Measurements from ENCODE around the gene TMEM25. TPM values are rescaled to one million over a fixed set of nuclear protein-coding genes. Genes with fewer than 3 reads are reported as not detected.

The TMEM25 gene
- total RNA-seq, 2 donors from 2014 or later, result 22.4 to 30.6 TPM

GRCh38 chr11:118522571-118523072 is 8.4 kb upstream of the TMEM25 start:
- H3K36me3 ChIP-seq (ENCODE audit: control insufficient read depth, insufficient read depth, low read length), result peaks cover 74% of the 10 kb centered on the region
- no peaks in the 10 kb centered on the region for H3K27me3 ChIP-seq (ENCODE audit: control insufficient read depth, insufficient read depth, low read length, poor library complexity, severe bottlenecking)
- no peak overlapping the region for H3K9ac ChIP-seq (ENCODE audit: extremely low read depth, low read length, poor library complexity, severe bottlenecking)
- TF ChIP-seq CTCF (conservative IDR thresholded peaks at IDR 0.05), result peak; percentile 70
- no peak overlapping the region for H3K27ac ChIP-seq (ENCODE audit: low read depth, low read length)
- no peak overlapping the region for H3K4me3 ChIP-seq (ENCODE audit: low read length)
- H3K4me1 Mint-ChIP-seq, result peaks cover 28% of the 10 kb centered on the region
- peak; percentile 80 for DNase-seq
- H3K9me3 ChIP-seq (ENCODE audit: control insufficient read depth, low read length), result no peaks in the 10 kb centered on the region
- H3K27me3 Mint-ChIP-seq (ENCODE audit: insufficient read depth), result no peaks in the 10 kb centered on the region
- 67 to 72% methylated on average over 2 to 6 of the region's 6 CpGs for WGBS, 2 experiments (ENCODE audit: insufficient coverage in 1 of 2, insufficient read length in 1 of 2)
- no peak overlapping the region for H3K4me3 Mint-ChIP-seq
- H3K27ac Mint-ChIP-seq, result peak overlapping the region; percentile 82
- H3K9me3 Mint-ChIP-seq, result no peaks in the 10 kb centered on the region
- H3K4me1 ChIP-seq (ENCODE audit: control insufficient read depth, insufficient read depth, low read length), result peaks cover 4% of the 10 kb centered on the region
- peaks cover 53% of the 10 kb centered on the region for H3K36me3 Mint-ChIP-seq (ENCODE audit: low read depth)

DNA sequence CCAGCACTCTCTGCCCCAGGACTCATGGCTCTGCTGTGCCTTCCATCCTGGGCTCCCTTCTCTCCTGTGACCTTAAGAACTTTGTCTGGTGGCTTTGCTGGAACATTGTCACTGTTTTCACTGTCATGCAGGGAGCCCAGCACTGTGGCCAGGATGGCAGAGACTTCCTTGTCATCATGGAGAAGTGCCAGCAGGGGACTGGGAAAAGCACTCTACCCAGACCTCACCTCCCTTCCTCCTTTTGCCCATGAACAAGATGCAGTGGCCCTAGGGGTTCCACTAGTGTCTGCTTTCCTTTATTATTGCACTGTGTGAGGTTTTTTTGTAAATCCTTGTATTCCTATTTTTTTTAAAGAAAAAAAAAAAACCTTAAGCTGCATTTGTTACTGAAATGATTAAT is 6.6 kb upstream of the TMEM25 start:
- Histone ChIP-seq H3K27me3 (ENCODE audit: control insufficient read depth, insufficient read depth, low read length, poor library complexity, severe bottlenecking) (no peaks in the 10 kb centered on the region), H3K4me1 (ENCODE audit: control insufficient read depth, insufficient read depth, low read length) (peaks cover 5% of the 10 kb centered on the region), H3K36me3 (ENCODE audit: control insufficient read depth, insufficient read depth, low read length) (peaks cover 62% of the 10 kb centered on the region), H3K27ac (ENCODE audit: low read depth, low read length) (no peak overlapping the region), H3K9ac (ENCODE audit: extremely low read depth, low read length, poor library complexity, severe bottlenecking) (no peak overlapping the region), H3K9me3 (ENCODE audit: control insufficient read depth, low read length) (no peaks in the 10 kb centered on the region), H3K4me3 (ENCODE audit: low read length) (no peak overlapping the region)
- H3K9me3 Mint-ChIP-seq, result no peaks in the 10 kb centered on the region
- H3K27me3 Mint-ChIP-seq (ENCODE audit: insufficient read depth), result no peaks in the 10 kb centered on the region
- H3K27ac Mint-ChIP-seq, result no peak overlapping the region
- DNase-seq, result no peak
- no peak overlapping the region for H3K4me3 Mint-ChIP-seq
- peak; percentile 33 for TF ChIP-seq CTCF (conservative IDR thresholded peaks at IDR 0.05)
- peaks cover 46% of the 10 kb centered on the region for H3K36me3 Mint-ChIP-seq (ENCODE audit: low read depth)
- H3K4me1 Mint-ChIP-seq, result peaks cover 34% of the 10 kb centered on the region

- 96 to 97% methylated on average over 5 to 6 of the region's 6 CpGs for WGBS, 2 experiments (ENCODE audit: insufficient coverage in 1 of 2, insufficient read length in 1 of 2)
- H3K4me3 ChIP-seq (ENCODE audit: low read length), result no peak overlapping the region
- Mint-ChIP-seq H3K27me3 (ENCODE audit: insufficient read depth) (no peaks in the 10 kb centered on the region), H3K9me3 (no peaks in the 10 kb centered on the region), H3K36me3 (ENCODE audit: low read depth) (peaks cover 40% of the 10 kb centered on the region), H3K4me3 (no peak overlapping the region), H3K4me1 (peaks cover 39% of the 10 kb centered on the region), H3K27ac (no peak overlapping the region)
- no peaks in the 10 kb centered on the region for H3K9me3 ChIP-seq (ENCODE audit: control insufficient read depth, low read length)
- H3K27ac ChIP-seq (ENCODE audit: low read depth, low read length), result no peak overlapping the region
- no peak overlapping the region for H3K9ac ChIP-seq (ENCODE audit: extremely low read depth, low read length, poor library complexity, severe bottlenecking)
- H3K27me3 ChIP-seq (ENCODE audit: control insufficient read depth, insufficient read depth, low read length, poor library complexity, severe bottlenecking), result no peaks in the 10 kb centered on the region
- peaks cover 7% of the 10 kb centered on the region for H3K4me1 ChIP-seq (ENCODE audit: control insufficient read depth, insufficient read depth, low read length)
- peaks cover 56% of the 10 kb centered on the region for H3K36me3 ChIP-seq (ENCODE audit: control insufficient read depth, insufficient read depth, low read length)
- DNase-seq, result no peak
- no peak for TF ChIP-seq CTCF (conservative IDR thresholded peaks at IDR 0.05)
These were observed 6.1 kb upstream of the TMEM25 start for GRCh38 chr11:118524757-118525470.

All from endodermal cell (in vitro differentiated cells).